UCSD-AML1 (cell line): Measurements from ENCODE around the gene PCDH11X.
"Not testable (repeated sequence)": the region's sequence is repeated elsewhere in the genome, so short reads cannot be mapped to it uniquely, and the experiment has no call there.

Source experiments
- DNase-seq: peaks from one replicate; lab custom pipeline; 2025; ENCODE audit not compliant: unreplicated experiment; lab: John Stamatoyannopoulos, UW

The PCDH11X gene, protein sequence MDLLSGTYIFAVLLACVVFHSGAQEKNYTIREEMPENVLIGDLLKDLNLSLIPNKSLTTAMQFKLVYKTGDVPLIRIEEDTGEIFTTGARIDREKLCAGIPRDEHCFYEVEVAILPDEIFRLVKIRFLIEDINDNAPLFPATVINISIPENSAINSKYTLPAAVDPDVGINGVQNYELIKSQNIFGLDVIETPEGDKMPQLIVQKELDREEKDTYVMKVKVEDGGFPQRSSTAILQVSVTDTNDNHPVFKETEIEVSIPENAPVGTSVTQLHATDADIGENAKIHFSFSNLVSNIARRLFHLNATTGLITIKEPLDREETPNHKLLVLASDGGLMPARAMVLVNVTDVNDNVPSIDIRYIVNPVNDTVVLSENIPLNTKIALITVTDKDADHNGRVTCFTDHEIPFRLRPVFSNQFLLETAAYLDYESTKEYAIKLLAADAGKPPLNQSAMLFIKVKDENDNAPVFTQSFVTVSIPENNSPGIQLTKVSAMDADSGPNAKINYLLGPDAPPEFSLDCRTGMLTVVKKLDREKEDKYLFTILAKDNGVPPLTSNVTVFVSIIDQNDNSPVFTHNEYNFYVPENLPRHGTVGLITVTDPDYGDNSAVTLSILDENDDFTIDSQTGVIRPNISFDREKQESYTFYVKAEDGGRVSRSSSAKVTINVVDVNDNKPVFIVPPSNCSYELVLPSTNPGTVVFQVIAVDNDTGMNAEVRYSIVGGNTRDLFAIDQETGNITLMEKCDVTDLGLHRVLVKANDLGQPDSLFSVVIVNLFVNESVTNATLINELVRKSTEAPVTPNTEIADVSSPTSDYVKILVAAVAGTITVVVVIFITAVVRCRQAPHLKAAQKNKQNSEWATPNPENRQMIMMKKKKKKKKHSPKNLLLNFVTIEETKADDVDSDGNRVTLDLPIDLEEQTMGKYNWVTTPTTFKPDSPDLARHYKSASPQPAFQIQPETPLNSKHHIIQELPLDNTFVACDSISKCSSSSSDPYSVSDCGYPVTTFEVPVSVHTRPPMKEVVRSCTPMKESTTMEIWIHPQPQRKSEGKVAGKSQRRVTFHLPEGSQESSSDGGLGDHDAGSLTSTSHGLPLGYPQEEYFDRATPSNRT (N-terminal part only)

DNA sequence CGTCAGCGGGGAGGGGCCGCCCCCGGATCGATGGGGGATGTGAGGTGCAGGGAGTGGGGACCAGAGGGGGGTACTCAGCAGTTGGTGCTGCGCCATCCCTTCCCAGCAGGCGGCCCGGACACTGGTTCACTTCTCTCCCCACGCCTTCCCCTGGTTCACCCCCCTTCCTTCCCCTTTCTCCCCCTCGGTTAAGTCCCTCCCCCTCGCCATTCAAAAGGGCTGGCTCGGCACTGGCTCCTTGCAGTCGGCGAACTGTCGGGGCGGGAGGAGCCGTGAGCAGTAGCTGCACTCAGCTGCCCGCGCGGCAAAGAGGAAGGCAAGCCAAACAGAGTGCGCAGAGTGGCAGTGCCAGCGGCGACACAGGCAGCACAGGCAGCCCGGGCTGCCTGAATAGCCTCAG, at the start of gene PCDH11X:
TSS of gene PCDH11X (plus strand) at position 241 of the 400 bp plus-strand sequence. CDS start 56,130 bp downstream, outside the sequence.
- DNase-seq, result not testable (repeated sequence)

DNA sequence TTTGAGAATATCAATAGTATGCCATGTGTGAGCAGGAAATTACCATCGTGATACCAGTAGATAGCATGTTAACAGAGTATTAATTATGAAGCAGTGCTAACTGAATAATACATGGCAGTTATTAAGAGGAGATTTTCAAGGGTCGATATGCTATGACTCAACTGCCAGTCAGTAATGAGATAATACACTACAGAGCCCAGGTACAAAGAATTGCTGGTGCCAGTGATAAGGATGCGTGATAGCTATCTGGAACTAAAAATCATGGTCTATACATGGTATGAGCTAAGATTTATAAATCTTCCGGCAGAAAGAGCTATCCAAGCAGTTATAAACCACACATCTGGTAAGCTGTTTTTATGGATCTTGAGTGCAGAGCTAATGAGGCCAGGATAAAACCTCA, 31.7 kb upstream of the PCDH11X start:
- not testable (repeated sequence) for DNase-seq

DNA sequence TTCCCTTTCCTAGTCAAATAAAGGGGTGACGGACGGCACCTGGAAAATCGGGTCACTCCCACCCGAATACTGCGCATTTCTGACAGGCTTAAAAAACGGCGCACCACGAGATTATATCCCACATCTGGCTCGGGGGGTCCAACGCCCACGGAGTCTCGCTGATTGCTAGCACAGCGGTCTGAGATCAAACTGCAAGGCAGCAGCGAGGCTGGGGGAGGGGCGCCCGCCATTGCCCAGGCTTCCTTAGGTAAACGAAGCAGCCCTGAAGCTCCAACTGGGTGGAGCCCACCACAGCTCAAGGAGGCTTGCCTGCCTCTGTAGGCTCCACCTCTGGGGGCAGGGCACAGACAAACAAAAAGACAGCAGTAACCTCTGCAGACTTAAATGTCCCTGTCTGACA, 26.2 kb upstream of the PCDH11X start:
- DNase-seq, result not testable (repeated sequence)

DNA sequence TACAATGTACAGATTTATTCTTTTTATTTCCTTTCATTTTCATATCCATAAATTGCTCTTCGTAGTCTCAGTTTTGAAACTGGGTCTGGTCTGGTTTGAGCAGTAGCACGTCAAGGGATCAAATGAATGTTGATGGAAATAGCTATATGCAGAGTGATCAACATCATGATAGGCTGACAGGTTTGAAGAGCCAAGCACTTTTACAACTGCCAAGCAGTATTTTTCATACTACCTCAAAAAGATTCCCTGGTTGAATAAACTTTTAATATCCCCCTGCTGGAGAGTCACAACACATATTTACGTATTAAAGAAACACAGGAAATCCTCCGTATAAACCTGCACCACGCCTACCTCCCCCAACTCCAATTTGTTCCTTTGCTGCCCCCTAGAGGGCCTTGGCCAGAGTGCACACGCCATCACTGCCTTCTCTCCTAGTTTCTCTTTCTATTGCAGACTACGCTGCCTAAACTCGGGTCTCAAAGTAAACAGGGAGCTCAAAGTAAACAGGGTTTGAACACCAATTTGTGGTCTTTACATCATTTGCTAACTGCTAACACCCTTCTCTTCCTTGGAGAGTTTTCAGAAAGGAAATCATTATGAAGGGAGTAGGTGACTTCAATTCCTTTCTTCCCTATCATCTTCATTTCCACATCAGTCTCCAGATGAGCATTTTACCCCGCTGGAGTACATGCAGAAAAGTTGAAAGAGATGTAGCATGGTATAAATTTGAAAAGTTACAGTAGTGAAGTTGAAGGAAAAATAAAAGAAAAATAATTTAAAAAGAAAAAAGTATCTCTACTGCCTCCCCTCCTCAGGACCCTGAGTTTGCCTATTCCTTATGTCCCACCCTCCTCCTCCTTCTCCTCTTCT, 8.3 kb upstream of the PCDH11X start:
- DNase-seq, result not testable (repeated sequence)

DNA sequence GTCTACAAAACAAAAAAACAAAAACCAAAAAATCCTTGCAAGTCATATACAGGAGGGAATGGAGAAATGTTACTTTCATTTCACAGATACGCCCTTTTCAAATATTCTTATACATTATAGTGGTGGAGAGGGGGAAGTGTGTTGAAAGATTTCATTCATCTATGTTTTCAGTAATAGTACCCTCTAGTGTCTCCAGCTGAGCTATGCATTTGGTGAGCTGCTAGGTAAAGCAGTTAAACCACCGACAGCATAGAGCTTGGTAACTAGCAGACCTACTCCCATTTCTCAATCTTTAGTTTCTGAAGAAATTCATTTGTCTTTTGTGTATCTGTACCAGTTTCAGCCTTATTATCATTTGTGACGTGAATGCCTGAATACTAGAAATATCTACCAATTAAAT, 5.2 kb upstream of the PCDH11X start:
- not testable (repeated sequence) for DNase-seq

DNA sequence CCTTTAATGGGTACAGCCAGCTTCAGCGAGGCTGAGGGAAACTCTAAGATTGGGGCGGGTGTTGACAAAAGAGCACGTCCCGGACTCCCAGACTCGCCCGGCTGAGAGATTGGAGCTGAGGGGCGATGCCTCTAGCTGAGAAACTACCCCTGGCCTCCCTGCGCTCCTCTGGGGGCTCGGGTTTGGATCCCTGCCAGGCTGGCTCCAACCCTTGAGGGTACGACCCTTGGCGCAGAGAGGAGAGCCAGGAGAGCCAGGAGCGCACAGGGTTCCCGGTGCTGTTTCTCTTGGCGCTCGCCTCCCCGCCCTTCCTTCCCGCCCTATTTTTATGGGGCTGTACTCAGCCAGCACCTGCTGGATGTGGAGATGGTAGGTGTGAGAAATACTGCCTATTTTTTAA, 833 bp downstream of the PCDH11X start:
- not testable (repeated sequence) for DNase-seq

DNA sequence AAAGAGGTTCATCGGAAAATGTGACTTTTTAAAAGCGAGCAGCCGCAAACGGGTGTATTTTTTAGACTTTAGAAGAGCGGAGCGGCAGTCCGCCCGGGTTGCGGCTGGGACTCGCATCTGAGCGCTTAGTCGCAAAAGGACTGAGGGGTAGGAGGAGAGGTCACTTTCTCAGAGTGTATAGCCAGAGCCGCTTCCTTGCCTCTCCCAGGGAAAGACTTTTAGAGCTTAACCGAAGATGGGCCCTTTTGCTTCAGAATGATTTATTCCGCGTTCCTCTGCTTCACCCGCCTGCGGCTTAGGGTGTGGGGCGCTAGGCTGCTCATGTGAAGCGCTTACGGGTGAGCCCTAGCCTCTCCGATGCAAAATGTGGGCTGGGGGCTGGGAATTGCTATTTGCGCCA, 1.5 kb downstream of the PCDH11X start:
- DNase-seq, result not testable (repeated sequence)

DNA sequence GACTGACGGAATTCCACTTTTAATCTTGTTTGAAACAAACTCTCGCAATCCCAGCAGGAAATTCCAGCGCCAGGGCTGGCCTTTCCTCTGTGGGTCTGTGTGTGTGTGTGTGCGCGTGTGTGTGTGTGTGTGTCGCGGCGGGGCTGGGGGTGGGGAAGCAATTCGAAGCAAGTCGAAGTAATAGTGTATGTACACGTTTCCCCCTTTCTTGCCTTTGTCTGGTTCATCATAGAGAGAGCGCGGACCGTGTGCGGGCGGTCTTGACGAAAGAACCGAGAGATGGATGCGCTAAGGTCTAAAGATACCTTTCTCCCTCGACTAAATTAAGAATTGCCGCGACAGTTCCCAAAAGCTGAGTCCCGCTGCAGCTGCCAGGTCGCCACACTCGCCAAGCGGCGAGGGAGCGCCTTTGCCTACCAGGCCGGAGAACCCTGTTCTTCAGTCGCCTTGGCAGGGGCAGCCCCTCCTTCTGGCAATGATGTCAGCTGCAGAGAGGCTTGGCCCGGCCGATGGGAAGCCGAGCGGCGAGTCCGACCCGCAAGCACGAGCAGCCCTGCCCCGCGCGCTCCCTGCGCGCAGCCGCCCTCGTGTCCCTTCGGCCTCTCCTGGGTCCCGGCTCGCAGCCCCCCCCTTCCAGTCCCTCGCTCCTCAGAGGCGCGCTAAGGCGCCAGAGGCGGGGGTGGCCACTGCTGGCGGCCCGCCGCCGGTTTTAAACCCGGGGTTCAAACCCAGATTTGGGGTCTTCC, 2.6 kb downstream of the PCDH11X start:
- not testable (repeated sequence) for DNase-seq

DNA sequence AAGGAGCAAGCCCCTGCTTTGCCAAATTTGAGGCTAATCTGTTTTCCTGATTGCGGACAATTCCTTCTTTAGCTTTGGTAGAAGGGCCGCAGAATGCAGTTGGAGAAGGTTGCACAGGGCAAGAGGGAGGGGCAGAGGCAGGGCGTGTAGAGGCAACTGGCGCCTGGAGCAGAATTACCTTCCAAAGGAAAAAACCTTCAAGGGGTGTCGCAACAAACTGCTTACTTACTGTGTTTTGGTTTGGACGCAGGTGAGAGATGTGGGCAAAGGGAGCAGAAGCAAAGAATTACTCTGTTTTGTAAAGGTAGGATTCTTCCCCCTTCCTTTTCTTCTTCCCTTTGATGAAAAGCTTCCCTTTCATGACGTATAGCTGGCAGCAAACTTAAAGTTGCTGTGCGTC, 3.6 kb downstream of the PCDH11X start:
- DNase-seq, result not testable (repeated sequence)

DNA sequence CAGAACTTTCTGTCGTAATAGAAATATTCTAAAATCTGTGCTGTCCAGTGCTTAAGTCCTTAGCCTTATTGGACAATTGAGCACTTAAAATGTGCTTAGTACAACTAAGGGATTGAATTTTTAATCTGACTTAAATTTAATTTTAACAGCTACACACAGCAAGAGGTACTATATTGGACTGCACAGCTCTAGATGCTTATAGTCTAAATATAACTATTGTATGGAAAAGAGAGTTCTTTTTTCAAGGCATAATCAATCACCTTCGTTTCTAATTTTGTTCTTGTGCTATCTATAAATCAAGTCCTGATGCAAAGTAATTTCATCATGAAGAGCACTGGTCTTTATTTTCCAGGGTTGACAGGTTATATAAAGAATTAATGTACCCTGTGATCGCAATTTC, 38.4 kb downstream of the PCDH11X start:
- DNase-seq, result not testable (repeated sequence)

DNA sequence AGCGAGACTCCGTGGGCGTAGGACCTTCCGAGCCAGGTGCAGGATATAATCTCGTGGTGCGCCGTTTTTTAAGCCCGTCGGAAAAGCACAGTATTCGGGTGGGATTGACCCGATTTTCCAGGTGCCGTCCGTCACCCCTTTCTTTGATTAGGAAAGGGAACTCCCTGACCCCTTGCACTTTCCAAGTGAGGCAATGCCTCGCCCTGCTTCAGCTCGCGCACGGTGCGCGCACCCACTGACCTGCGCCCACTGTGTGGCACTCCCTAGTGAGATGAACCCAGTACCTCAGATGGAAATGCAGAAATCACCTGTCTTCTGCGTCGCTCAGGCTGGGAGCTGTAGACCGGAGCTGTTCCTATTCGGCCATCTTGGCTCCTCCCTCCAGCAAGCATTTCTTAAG, 46.1 kb downstream of the PCDH11X start:
- DNase-seq, result not testable (repeated sequence)
